Nephron (organoid): Measurements from ENCODE around the gene CA4.
A peak's percentile ranks its signal among the peaks of the same experiment; 100 is the strongest.

Experiments used
- H3K27ac Mint-ChIP-seq, 3 experiments: 2 replicates each; pipeline ENCODE4 v1.8.0; 2020; ENCODE audit warnings: mixed read lengths in 3 of 3, mild to moderate bottlenecking in 2 of 3, moderate library complexity in 1 of 3
- H3K27me3 Mint-ChIP-seq: 2 replicates; pipeline ENCODE4 v1.8.0; 2021; ENCODE audit warnings: low read depth, mild to moderate bottlenecking, moderate library complexity, mixed read lengths
- H3K36me3 Mint-ChIP-seq: 2 replicates; pipeline ENCODE4 v1.8.0; 2020; ENCODE audit warnings: low read depth, mixed read lengths
- H3K4me1 Mint-ChIP-seq: 2 replicates; pipeline ENCODE4 v1.8.0; 2020; ENCODE audit warnings: mixed read lengths
- H3K4me3 Mint-ChIP-seq, 3 experiments: 2 replicates each; pipeline ENCODE4 v1.8.0; 2020; ENCODE audit warnings: mild to moderate bottlenecking in 3 of 3, mixed read lengths in 3 of 3, moderate library complexity in 2 of 3
- H3K9me3 Mint-ChIP-seq: 2 replicates; pipeline ENCODE4 v1.8.0; 2020; ENCODE audit warnings: mixed read lengths
- CTCF ChIP-seq, 3 experiments: fragments of 200-600 bp; sonication (generic); IDR thresholded peaks; one replicate each; pipeline ENCODE4 v1.5.0; 2021; ENCODE audit warnings: antibody characterized with exemption in 3 of 3; ENCODE audit not compliant: unreplicated experiment in 3 of 3

Gene CA4

GRCh38 chr17:60160829-60161501 is 11.2 kb downstream of the CA4 start:
- Mint-ChIP-seq H3K4me1 (peaks cover 10% of the 10 kb centered on the region), H3K27ac (peak overlapping the region in 1 of 3 experiments; percentile 73), H3K27me3 (peaks cover 36% of the 10 kb centered on the region), H3K4me3 (no peak overlapping the region), H3K36me3 (no peaks in the 10 kb centered on the region), H3K9me3 (no peaks in the 10 kb centered on the region)
- TF ChIP-seq CTCF (IDR thresholded peaks at IDR 0.05; ENCODE audit: unreplicated experiment in 3 of 3): no peak

GRCh38 chr17:60161598-60162330 is 12.0 kb downstream of the CA4 start:
- H3K4me1 Mint-ChIP-seq: peaks cover 10% of the 10 kb centered on the region
- no peak overlapping the region for H3K4me3 Mint-ChIP-seq

GRCh38 chr17:60163108-60163784 is 13.5 kb downstream of the CA4 start:
- Mint-ChIP-seq H3K9me3 (no peaks in the 10 kb centered on the region), H3K27ac (peak overlapping the region in 2 of 3 experiments; percentile 28 to 31), H3K36me3 (no peaks in the 10 kb centered on the region), H3K27me3 (peaks cover 39% of the 10 kb centered on the region), H3K4me1 (peaks cover 10% of the 10 kb centered on the region), H3K4me3 (no peak overlapping the region)
- TF ChIP-seq CTCF (IDR thresholded peaks at IDR 0.05; ENCODE audit: unreplicated experiment in 3 of 3): peak in 1 of 3 experiments; percentile 15

More at GRCh38 chr17:60161598-60162330, 12.0 kb downstream of the CA4 start:
- Mint-ChIP-seq H3K27me3 (peaks cover 39% of the 10 kb centered on the region), H3K36me3 (no peaks in the 10 kb centered on the region), H3K27ac (no peak overlapping the region), H3K9me3 (no peaks in the 10 kb centered on the region)
- no peak for TF ChIP-seq CTCF (IDR thresholded peaks at IDR 0.05; ENCODE audit: unreplicated experiment in 3 of 3)

- Mint-ChIP-seq H3K27me3 (peaks cover 33% of the 10 kb centered on the region), H3K4me3 (no peak overlapping the region), H3K27ac (no peak overlapping the region), H3K36me3 (no peaks in the 10 kb centered on the region), H3K9me3 (no peaks in the 10 kb centered on the region), H3K4me1 (peaks cover 10% of the 10 kb centered on the region)
- no peak for TF ChIP-seq CTCF (IDR thresholded peaks at IDR 0.05; ENCODE audit: unreplicated experiment in 3 of 3)
These were observed 14.4 kb downstream of the CA4 start for GRCh38 chr17:60164164-60164563.

GRCh38 chr17:60164697-60165096 is 14.9 kb downstream of the CA4 start:
- H3K27me3 Mint-ChIP-seq: peaks cover 30% of the 10 kb centered on the region
- TF ChIP-seq CTCF (IDR thresholded peaks at IDR 0.05; ENCODE audit: unreplicated experiment in 3 of 3): no peak
- no peaks in the 10 kb centered on the region for H3K36me3 Mint-ChIP-seq
- H3K9me3 Mint-ChIP-seq: no peaks in the 10 kb centered on the region
- H3K27ac Mint-ChIP-seq: no peak overlapping the region
- H3K4me1 Mint-ChIP-seq: peaks cover 10% of the 10 kb centered on the region
- no peak overlapping the region for H3K4me3 Mint-ChIP-seq
